Nephron progenitor cell (in vitro differentiated cells): ENCODE results near the gene MAP3K3.

ENCODE experiments used
- DNase-seq: peaks from one replicate; pipeline ENCODE4 v3.0.0; 2021
- H3K27ac Mint-ChIP-seq: 2 replicates; pipeline ENCODE4 v1.8.0; 2021; ENCODE audit warnings: mild to moderate bottlenecking, moderate library complexity, mixed read lengths
- H3K27me3 Mint-ChIP-seq: 2 replicates; pipeline ENCODE4 v1.8.0; 2021; ENCODE audit warnings: mild to moderate bottlenecking, low read depth, mixed read lengths; ENCODE audit not compliant: poor library complexity
- H3K36me3 Mint-ChIP-seq: 2 replicates; pipeline ENCODE4 v1.8.0; 2021; ENCODE audit warnings: low read depth, mixed read lengths
- H3K4me1 Mint-ChIP-seq: 2 replicates; pipeline ENCODE4 v1.8.0; 2021; ENCODE audit warnings: mixed read lengths
- H3K4me3 Mint-ChIP-seq: 2 replicates; pipeline ENCODE4 v1.8.0; 2021; ENCODE audit warnings: mild to moderate bottlenecking, moderate library complexity, mixed read lengths
- H3K9me3 Mint-ChIP-seq: 2 replicates; pipeline ENCODE4 v1.8.0; 2021; ENCODE audit warnings: mild to moderate bottlenecking, moderate library complexity, mixed read lengths
- TF ChIP-seq, protein P1 (sequence below): fragments of 200-600 bp; sonication (generic); IDR thresholded peaks from 2 replicates; pipeline ENCODE4 v1.5.0; 2021; ENCODE audit warnings: antibody characterized with exemption

Gene MAP3K3

DNA sequence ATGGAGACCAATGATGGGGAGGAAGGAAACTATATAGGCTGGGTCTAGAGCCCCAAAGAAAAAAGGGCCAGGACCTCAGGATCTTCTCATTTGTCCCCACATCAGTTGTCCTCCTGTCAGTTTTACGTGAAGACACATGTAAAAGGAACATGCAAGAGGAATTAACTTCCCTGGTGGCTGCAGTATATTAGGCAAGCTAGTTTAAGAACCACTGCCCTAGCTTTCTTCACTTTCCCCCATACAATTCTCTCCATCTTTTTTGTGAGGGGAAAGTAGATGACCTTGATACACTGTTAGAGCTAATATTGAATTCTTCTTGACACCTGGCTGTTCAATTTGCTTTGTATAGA is 2.3 kb downstream of the MAP3K3 start:
- H3K4me1 Mint-ChIP-seq = peaks cover 47% of the 10 kb centered on the region

DNA sequence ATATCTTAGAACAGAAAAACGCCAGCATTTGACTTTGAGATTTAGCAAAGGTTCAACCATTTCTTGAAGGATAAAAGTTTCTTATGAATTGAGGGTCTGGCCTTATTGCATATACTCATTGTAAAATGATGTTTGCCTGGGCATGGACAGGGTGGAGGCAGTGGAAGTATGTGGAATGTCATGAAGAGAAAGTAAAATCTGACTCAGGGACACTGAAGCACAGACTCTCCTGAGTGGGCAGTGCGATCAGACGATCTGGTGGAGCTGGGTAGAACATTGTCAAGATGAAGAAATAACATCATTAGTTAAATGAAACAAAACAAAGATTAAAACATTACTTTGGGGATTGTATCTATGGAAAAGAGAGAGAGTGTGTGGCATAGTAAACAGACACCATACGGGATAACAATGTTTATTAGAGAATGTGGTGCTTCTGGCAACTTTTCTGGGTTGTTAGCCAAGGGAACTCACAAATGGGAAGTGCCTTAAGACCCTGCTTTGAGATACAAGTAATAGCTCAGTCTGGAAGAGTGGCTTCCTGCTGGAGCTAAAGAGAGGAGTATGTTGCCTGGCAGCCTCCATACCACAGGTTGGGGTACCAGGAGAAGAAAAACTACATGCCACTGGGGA is 4.4 kb downstream of the MAP3K3 start:
- Mint-ChIP-seq H3K4me1 (peaks cover 36% of the 10 kb centered on the region), H3K36me3 (no peaks in the 10 kb centered on the region), H3K9me3 (no peaks in the 10 kb centered on the region), H3K27me3 (peaks cover 5% of the 10 kb centered on the region), H3K27ac (no peak overlapping the region), H3K4me3 (no peak overlapping the region)
- TF ChIP-seq, protein P1, sequence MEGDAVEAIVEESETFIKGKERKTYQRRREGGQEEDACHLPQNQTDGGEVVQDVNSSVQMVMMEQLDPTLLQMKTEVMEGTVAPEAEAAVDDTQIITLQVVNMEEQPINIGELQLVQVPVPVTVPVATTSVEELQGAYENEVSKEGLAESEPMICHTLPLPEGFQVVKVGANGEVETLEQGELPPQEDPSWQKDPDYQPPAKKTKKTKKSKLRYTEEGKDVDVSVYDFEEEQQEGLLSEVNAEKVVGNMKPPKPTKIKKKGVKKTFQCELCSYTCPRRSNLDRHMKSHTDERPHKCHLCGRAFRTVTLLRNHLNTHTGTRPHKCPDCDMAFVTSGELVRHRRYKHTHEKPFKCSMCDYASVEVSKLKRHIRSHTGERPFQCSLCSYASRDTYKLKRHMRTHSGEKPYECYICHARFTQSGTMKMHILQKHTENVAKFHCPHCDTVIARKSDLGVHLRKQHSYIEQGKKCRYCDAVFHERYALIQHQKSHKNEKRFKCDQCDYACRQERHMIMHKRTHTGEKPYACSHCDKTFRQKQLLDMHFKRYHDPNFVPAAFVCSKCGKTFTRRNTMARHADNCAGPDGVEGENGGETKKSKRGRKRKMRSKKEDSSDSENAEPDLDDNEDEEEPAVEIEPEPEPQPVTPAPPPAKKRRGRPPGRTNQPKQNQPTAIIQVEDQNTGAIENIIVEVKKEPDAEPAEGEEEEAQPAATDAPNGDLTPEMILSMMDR = no peak
- DNase-seq = no peak

More for the DNA sequence above, 2.3 kb downstream of the MAP3K3 start:
- TF ChIP-seq, protein P1 = no peak
- H3K9me3 Mint-ChIP-seq = no peaks in the 10 kb centered on the region
- no peak overlapping the region for H3K27ac Mint-ChIP-seq
- no peaks in the 10 kb centered on the region for H3K36me3 Mint-ChIP-seq
- peaks cover 5% of the 10 kb centered on the region for H3K27me3 Mint-ChIP-seq
- no peak for DNase-seq
- peak overlapping the region; percentile 96 for H3K4me3 Mint-ChIP-seq

DNA sequence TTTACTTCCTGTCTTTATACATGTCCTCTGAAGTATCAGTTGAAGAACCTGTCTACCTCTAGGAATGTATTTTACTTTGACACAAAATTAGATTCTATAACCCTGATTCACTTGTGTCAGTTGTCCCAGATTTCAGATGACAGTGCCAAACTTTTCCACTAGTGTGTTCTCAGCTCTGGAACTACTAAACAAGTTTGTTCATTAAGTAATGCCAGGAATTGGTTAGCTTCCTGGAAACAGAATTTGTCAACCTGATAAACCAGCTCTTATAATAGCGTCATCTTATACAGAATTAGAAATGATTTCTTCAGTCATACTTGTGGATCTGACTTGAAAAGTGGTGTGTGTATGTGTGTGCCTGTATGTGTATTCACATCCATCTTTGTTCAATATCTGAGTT is 7.4 kb downstream of the MAP3K3 start:
- H3K4me1 Mint-ChIP-seq = peaks cover 32% of the 10 kb centered on the region
- peaks cover 5% of the 10 kb centered on the region for H3K27me3 Mint-ChIP-seq
- H3K4me3 Mint-ChIP-seq = no peak overlapping the region
- DNase-seq = no peak
- H3K27ac Mint-ChIP-seq = no peak overlapping the region
- TF ChIP-seq, protein P1 = no peak
- H3K36me3 Mint-ChIP-seq = peaks cover 4% of the 10 kb centered on the region
- H3K9me3 Mint-ChIP-seq = no peaks in the 10 kb centered on the region

DNA sequence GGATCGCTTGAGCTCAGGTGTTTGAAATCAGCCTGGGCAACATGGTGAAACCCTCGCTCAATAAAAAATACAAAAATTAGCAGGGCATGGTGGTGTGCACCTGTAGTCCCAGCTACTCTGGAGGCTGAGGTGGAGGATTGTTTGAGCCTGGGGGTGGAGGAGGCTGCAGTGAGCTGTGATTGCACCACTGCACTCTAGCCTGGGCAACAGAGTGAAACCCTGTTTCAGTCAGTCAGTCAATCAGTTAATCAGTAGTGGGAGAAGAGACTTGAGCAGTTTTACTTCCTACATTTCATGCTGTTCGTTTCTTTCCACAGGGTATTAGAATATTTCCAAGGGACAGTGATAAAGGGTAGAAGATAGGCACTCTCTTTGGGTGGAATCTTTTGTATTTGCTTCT is 8.8 kb downstream of the MAP3K3 start:
- no peak for DNase-seq
- TF ChIP-seq, protein P1 = no peak
- Mint-ChIP-seq H3K36me3 (peaks cover 4% of the 10 kb centered on the region), H3K4me3 (no peak overlapping the region), H3K4me1 (peaks cover 24% of the 10 kb centered on the region), H3K27ac (no peak overlapping the region), H3K27me3 (peaks cover 5% of the 10 kb centered on the region), H3K9me3 (no peaks in the 10 kb centered on the region)

DNA sequence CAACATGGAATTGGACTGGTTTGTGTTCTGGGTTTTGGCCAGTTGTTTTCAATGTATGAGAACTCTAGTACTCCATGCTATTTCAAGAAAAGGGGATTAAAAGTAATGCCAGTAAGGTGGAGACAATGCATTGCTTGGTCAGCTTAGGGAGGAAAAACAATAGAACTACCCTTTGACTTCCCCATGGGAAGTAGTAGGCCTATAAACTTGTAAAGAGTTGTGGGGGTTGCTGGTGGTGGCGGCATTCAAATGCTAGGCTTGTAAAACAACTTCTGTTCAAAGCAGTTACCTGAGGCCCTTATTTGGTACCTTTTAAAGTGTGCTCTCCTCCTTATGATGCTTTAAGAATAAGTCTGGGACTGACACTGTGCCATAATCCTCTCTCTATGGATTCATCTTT is 9.4 kb downstream of the MAP3K3 start:
- Mint-ChIP-seq H3K4me3 (no peak overlapping the region), H3K9me3 (no peaks in the 10 kb centered on the region), H3K27ac (no peak overlapping the region), H3K36me3 (peaks cover 7% of the 10 kb centered on the region), H3K4me1 (peaks cover 18% of the 10 kb centered on the region), H3K27me3 (peaks cover 5% of the 10 kb centered on the region)
- DNase-seq = no peak
- TF ChIP-seq, protein P1 = no peak

DNA sequence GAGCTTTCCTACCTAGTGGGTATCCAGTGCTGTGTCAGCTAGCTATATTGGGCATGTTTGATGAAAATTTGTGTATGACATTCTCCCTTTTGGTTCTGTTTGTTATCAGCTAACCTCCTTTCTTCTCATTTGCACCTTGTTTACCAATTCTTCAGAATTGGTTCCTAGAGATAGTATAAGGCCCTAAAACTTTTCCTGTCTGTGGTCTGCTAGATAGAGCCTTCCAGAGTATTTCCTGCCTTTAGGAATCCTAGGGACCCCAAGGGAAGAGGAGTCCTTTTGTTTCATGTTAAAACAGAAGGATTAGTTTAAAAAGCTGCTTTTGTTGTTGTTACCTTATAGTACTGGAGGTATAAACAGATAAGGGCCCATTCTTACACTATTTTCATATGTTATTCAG is 11.5 kb downstream of the MAP3K3 start:
- TF ChIP-seq, protein P1 = no peak
- no peak for DNase-seq
- Mint-ChIP-seq H3K9me3 (no peaks in the 10 kb centered on the region), H3K36me3 (peaks cover 11% of the 10 kb centered on the region), H3K4me3 (peak overlapping the region; percentile 58), H3K27me3 (no peaks in the 10 kb centered on the region), H3K27ac (peak overlapping the region; percentile 93), H3K4me1 (peaks cover 15% of the 10 kb centered on the region)
